ENCODE data around the gene MTX1.
"Not testable (repeated sequence)": the region's sequence is repeated elsewhere in the genome, so short reads cannot be mapped to it uniquely, and the experiment has no call there.

The MTX1 gene

DNA sequence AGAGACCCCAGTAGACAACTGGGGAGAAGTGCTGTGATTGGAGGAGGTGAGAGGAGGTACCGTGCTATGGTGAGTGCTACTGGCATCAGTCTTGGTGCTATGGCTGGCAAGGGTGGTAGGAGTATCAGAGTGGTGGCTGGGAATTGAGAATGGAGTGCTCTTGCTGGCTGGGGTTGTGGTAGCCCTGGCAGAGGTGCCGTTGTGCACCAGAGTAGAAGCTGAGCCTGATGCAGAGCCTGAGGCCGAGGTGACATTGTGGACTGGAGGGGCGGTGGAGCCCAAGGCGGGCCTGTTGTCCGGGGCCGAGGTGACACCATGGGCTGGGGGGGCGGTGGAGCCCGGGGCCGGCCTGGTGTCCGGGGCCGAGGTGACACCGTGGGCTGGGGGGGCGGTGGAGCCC, 20.2 kb upstream of the MTX1 start:
- DNase-seq (no peak), ATAC-seq (replicated peaks) (no peak)
- H3K4me1 Mint-ChIP-seq (ENCODE audit: low read depth in 2 of 2), result peaks cover 8 to 13% of the 10 kb centered on the region in 2 donors
- no peaks in the 10 kb centered on the region for H3K9me3 Mint-ChIP-seq
- peaks cover 15% of the 10 kb centered on the region for H3K36me3 Mint-ChIP-seq (ENCODE audit: insufficient read depth)
- H3K27ac Mint-ChIP-seq, result peak overlapping the region in 1 of 2 donors; percentile 16
- H3K4me3 Mint-ChIP-seq, result peak overlapping the region; percentile 2 to 13
- no peaks in the 10 kb centered on the region for H3K27me3 Mint-ChIP-seq

GRCh38 chr1:155189926-155190325, 18.6 kb upstream of the MTX1 start:
- H3K27me3 Mint-ChIP-seq; H3K4me3 Mint-ChIP-seq; H3K9me3 Mint-ChIP-seq; DNase-seq; H3K27ac Mint-ChIP-seq; ATAC-seq (replicated peaks): not testable (repeated sequence)
- peaks cover 23% of the 10 kb centered on the region for H3K36me3 Mint-ChIP-seq (ENCODE audit: insufficient read depth)
- H3K4me1 Mint-ChIP-seq (ENCODE audit: low read depth in 2 of 2), result peaks cover 21 to 26% of the 10 kb centered on the region in 2 donors

DNA sequence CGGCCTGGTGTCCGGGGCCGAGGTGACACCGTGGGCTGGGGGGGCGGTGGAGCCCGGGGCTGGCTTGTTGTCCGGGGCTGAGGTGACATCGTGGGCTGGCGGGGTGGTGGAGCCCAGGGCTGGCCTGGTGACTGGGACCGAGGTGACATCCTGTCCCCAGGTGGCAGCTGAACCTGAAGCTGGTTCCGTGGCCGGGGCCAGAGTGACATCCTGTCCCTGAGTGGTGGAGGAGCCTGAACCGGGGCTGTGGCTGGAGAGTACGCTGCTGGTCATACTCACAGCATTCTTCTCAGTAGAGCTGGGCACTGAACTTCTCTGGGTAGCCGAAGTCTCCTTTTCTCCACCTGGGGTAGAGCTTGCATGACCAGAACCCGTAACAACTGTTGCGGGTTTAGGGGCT, 16.6 kb upstream of the MTX1 start:
- DNase-seq (no peak), ATAC-seq (replicated peaks) (no peak)
- Mint-ChIP-seq H3K27ac (peak overlapping the region; percentile 38 to 98), H3K9me3 (no peaks in the 10 kb centered on the region), H3K36me3 (ENCODE audit: insufficient read depth) (peaks cover 30% of the 10 kb centered on the region), H3K4me3 (peak overlapping the region; percentile 92), H3K4me1 (ENCODE audit: low read depth in 2 of 2) (peaks cover 25 to 31% of the 10 kb centered on the region in 2 donors), H3K27me3 (no peaks in the 10 kb centered on the region)

- H3K4me3 Mint-ChIP-seq, result peak overlapping the region; percentile 92
- no peaks in the 10 kb centered on the region for H3K27me3 Mint-ChIP-seq
- H3K9me3 Mint-ChIP-seq, result no peaks in the 10 kb centered on the region
- ATAC-seq (replicated peaks), result no peak
- peak overlapping the region; percentile 98 for H3K27ac Mint-ChIP-seq
- DNase-seq, result no peak
- peaks cover 25 to 31% of the 10 kb centered on the region in 2 donors for H3K4me1 Mint-ChIP-seq (ENCODE audit: low read depth in 2 of 2)
- peaks cover 30% of the 10 kb centered on the region for H3K36me3 Mint-ChIP-seq (ENCODE audit: insufficient read depth)
These were observed 15.9 kb upstream of the MTX1 start for GRCh38 chr1:155192346-155193274.

DNA sequence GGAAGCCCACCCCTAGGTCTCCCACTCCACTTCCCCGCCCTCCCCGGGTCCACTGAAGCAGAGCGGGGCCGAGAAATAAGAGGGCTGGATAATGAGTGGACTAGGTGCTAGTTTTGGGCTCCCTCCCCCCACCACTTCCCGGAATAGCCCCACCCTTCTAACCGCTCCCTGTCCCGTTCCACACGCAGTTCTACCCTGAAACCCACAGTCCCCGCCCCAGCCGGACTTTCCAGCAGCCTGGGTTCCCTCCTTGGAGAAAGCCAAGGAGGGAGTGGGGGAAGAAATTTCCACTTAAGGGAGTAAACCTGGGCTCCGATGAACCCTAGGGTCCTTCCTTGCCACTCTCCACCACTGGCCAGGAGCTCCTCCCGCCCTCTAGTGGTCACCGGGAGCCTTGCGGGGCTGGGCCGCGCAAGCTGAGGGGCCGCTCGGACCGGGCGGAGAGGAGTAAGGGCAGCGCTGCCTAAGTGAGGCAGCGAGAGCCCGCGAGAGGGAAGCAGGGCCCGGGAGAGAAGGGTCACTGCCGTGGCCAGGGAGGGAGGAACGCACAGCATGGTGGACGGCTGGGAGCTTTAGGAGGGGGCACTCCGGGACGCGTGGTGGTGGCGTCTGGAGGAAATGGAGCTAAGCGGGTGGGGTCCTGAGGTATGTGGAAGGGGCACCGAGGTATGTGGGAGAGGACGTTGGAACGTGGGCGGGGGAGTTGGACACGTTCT, 15.1 kb upstream of the MTX1 start:
- peak overlapping the region; percentile 92 for H3K4me3 Mint-ChIP-seq
- H3K36me3 Mint-ChIP-seq (ENCODE audit: insufficient read depth), result peaks cover 22% of the 10 kb centered on the region
- H3K4me1 Mint-ChIP-seq (ENCODE audit: low read depth in 2 of 2), result peaks cover 23 to 27% of the 10 kb centered on the region in 2 donors
- no peaks in the 10 kb centered on the region for H3K9me3 Mint-ChIP-seq
- no peaks in the 10 kb centered on the region for H3K27me3 Mint-ChIP-seq
- ATAC-seq (replicated peaks), result peak; percentile 22
- peak overlapping the region; percentile 98 for H3K27ac Mint-ChIP-seq
- DNase-seq, result peak; percentile 63 to 69 (median 69)

DNA sequence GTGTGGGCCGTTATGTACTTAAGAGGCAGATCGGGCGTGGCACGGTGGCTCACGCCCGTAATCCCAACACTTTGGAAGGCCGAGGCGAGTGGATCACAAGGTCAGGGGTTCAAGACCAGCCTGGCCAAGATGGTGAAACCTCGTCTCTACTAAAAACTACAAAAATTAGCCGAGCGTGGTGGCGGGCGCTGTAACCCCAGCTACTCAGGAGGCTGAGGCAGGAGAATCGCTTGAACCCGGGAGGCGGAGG, 14.6 kb upstream of the MTX1 start:
- Mint-ChIP-seq H3K36me3 (ENCODE audit: insufficient read depth) (peaks cover 22% of the 10 kb centered on the region), H3K27ac (peak overlapping the region; percentile 98), H3K4me3 (peak overlapping the region; percentile 92), H3K4me1 (ENCODE audit: low read depth in 2 of 2) (peaks cover 23 to 27% of the 10 kb centered on the region in 2 donors)
- not testable (repeated sequence) for DNase-seq; H3K9me3 Mint-ChIP-seq; ATAC-seq (replicated peaks); H3K27me3 Mint-ChIP-seq

DNA sequence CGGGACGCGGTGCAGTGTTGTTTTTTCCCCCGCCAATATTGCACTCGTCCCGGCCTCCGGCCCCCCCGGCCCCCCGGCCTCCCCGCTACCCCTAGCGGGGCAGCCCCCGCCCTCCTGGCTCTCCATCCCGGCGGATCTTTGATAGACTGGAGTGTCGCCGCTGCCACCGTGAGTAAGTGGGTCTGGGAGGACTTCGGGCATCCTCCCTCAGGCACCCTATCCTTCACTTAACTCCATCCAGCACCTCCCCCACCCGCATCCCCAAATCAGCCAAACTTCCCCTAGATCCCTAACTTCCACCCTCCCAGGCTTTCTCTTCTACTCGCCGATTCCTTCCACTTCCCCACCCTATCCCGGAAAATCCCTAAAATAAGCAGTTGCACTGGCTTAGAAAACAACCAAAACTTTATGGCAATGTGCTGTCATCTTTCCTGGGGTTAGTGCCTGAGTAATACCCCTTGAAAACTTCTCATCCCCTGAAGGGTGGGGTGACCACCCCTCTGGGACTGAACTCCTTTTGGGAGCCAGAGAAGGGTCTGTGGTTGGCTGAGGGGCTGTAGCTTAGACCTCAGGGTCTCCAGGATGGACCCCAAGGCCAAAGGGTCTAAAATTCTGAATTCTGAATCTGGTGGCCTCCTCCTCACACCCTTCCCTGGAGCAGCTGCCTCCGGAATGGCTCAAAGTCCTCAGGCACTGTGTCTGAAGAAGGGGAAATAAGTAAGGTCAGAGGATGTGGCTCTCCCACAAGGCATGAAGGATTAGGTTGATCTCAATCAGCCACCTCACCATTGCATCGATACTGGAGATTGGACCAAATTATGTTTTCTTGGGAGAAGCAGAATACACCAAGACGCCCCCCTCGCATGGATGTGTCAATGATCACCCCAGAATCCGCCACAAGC, 13.0 kb upstream of the MTX1 start:
- Mint-ChIP-seq H3K4me1 (ENCODE audit: low read depth in 2 of 2) (peaks cover 23 to 27% of the 10 kb centered on the region in 2 donors), H3K27ac (peak overlapping the region; percentile 98), H3K27me3 (no peaks in the 10 kb centered on the region), H3K9me3 (no peaks in the 10 kb centered on the region), H3K36me3 (ENCODE audit: insufficient read depth) (peaks cover 28% of the 10 kb centered on the region), H3K4me3 (peak overlapping the region; percentile 92)
- no peak for ATAC-seq (replicated peaks)
- DNase-seq, result no peak

DNA sequence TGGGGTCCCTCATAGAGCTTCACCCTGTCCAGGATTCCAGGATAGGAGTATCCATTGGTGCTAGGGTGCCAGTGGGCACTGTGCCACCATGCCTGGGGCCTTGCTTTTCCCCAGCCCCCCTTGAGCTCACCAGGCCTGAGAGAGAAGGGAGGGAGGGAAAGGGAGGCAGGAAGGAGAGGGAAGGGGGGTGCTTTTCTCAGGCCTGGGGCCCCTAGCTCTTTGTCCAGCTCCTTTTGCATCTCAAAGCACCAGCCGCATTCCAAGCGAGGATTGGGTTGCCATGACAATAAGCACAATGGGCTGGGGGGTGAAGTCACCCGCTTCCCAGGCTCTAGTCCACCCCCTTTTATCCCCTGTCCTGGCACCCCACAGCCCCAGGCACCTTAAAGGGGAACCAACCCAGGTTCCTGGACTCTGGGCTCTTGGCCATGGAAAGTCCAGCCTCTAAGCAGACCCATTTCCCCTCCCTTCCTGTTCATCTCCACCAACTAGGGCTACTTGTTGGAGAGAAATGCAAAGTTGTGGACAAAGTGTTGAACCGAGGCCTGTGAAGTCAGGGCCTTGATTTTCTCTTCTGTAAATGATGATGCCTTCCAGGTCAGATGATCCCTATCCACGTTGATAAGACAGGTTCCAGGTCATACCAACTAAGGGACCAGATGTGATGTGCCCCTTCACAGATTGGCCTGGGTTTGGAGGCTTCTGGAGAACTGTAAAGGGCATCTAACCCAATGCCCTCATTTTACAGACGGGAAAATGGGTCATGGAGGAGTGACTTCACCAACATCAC, 12.2 kb upstream of the MTX1 start:
- Mint-ChIP-seq H3K4me3 (no peak overlapping the region), H3K9me3 (no peaks in the 10 kb centered on the region), H3K27me3 (no peaks in the 10 kb centered on the region), H3K4me1 (ENCODE audit: low read depth in 2 of 2) (peaks cover 23 to 27% of the 10 kb centered on the region in 2 donors), H3K27ac (peak overlapping the region; percentile 98), H3K36me3 (ENCODE audit: insufficient read depth) (peaks cover 28% of the 10 kb centered on the region)
- ATAC-seq (replicated peaks) (no peak), DNase-seq (no peak)

- Mint-ChIP-seq H3K36me3 (ENCODE audit: insufficient read depth) (peaks cover 28% of the 10 kb centered on the region), H3K9me3 (no peaks in the 10 kb centered on the region), H3K27ac (peak overlapping the region in 1 of 2 donors; percentile 98), H3K27me3 (no peaks in the 10 kb centered on the region), H3K4me1 (ENCODE audit: low read depth in 2 of 2) (peaks cover 22 to 27% of the 10 kb centered on the region in 2 donors), H3K4me3 (no peak overlapping the region)
- ATAC-seq (replicated peaks), result no peak
- no peak for DNase-seq
These were observed 11.4 kb upstream of the MTX1 start for GRCh38 chr1:155196893-155197638.

DNA sequence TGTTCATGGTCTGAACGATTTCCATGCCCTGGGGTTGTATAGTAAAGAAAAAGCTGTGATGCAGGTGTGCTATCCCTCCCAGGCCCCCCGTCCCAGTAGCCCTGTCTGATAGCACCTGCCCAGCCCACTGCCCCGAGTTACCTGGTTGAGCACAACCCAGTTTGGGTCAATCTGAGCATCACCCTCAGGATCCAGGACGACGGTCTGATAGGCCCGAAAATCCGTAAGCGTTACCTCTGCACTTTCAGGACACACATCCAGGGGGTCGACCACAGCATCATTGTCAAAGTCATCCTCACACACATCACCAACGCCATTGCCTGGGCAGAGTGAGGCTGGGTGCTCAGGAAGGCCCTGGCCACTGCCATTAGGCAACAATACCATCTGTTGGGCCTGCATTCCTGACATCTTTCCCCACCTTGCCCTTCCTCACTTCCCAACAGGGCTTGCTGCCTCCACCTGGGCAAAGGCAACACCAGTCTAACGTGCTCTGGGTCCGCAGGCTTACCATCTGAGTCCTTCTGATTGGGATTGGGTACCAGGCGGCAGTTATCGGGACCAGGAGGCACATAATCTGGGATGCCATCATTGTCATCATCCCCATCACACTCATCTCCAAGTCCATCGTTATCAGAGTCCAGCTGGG, 10.5 kb upstream of the MTX1 start:
- no peak overlapping the region for H3K27ac Mint-ChIP-seq
- no peak for ATAC-seq (replicated peaks)
- no peaks in the 10 kb centered on the region for H3K27me3 Mint-ChIP-seq
- H3K9me3 Mint-ChIP-seq, result no peaks in the 10 kb centered on the region
- H3K36me3 Mint-ChIP-seq (ENCODE audit: insufficient read depth), result peaks cover 28% of the 10 kb centered on the region
- peaks cover 17 to 20% of the 10 kb centered on the region in 2 donors for H3K4me1 Mint-ChIP-seq (ENCODE audit: low read depth in 2 of 2)
- no peak overlapping the region for H3K4me3 Mint-ChIP-seq
- DNase-seq, result no peak

- Mint-ChIP-seq H3K4me1 (ENCODE audit: low read depth in 2 of 2) (peaks cover 14 to 15% of the 10 kb centered on the region in 2 donors), H3K9me3 (no peaks in the 10 kb centered on the region), H3K27ac (no peak overlapping the region), H3K4me3 (no peak overlapping the region), H3K36me3 (ENCODE audit: insufficient read depth) (peaks cover 27% of the 10 kb centered on the region), H3K27me3 (no peaks in the 10 kb centered on the region)
- no peak for ATAC-seq (replicated peaks)
- no peak for DNase-seq
These were observed 10.0 kb upstream of the MTX1 start for GRCh38 chr1:155198547-155198906.

DNA sequence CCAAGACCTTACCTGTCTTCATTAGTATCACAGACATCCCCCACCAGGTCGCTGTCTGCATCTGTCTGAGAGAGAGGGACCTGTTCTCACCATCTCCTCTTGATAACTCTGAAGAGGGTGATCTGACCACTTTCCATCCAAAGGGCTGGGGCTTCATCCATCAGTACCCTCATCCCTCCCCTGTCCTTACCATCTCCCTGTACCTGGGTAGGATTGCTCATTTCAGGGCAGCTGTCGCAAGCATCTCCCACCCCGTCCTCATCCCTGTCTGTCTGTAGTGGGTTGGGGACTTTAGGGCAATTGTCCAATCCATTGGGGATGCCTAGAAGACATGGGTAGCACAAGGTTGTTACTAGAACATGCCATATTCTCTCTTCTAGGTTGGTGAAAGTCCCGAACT, 8.7 kb upstream of the MTX1 start:
- no peaks in the 10 kb centered on the region for H3K27me3 Mint-ChIP-seq
- H3K27ac Mint-ChIP-seq, result peak overlapping the region in 1 of 2 donors; percentile 8
- no peak for ATAC-seq (replicated peaks)

More for the DNA sequence above, 8.7 kb upstream of the MTX1 start:
- DNase-seq, result no peak
- Mint-ChIP-seq H3K9me3 (no peaks in the 10 kb centered on the region), H3K4me1 (ENCODE audit: low read depth in 2 of 2) (peaks cover 4 to 5% of the 10 kb centered on the region in 2 donors), H3K4me3 (no peak overlapping the region), H3K36me3 (ENCODE audit: insufficient read depth) (peaks cover 14% of the 10 kb centered on the region)

Data from effector memory CD8-positive, alpha-beta T cell (primary cell).